Uterus (tissue), 2 donors: ENCODE measurements around the gene EPGN.

Experiments
- CTCF ChIP-seq, 4 experiments: fragments of 200-600 bp in 2 of 4; fragments of 450-650 bp in 2 of 4; sonication (generic) in 2 of 4; IDR thresholded peaks; one replicate each; pipeline ENCODE4 v1.5.1; 2016 to 2019; ENCODE audit warnings: antibody characterized with exemption in 4 of 4, mild to moderate bottlenecking in 2 of 4, moderate library complexity in 1 of 4
- POLR2A ChIP-seq, 2 donors: fragments of 450-650 bp; IDR thresholded peaks; one replicate each; pipeline ENCODE4 v1.6.1; 2016; ENCODE audit warnings: antibody characterized with exemption in 2 of 2, mild to moderate bottlenecking in 1 of 2, moderate library complexity in 1 of 2

DNA sequence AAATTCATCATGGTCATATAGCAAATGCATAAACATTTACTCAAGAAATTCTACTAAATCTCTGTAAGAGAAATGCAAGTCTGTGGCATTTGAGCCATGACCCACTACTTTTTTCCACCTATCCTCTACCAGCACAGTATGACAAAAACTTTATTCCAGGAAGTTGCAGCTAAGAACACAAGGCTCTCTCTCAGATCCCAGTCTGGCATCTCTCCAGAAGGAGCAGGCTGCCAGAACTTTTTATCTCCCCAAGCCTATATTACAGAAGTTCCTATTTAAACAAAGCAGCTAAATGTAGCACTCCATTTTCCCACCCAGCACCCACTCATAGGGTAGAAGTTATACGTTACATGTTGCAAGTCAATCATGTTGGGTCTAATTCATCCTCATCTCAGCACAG, 49.3 kb upstream of the EPGN start:
- no peak for TF ChIP-seq POLR2A (IDR thresholded peaks at IDR 0.05)
- no peak for TF ChIP-seq CTCF (IDR thresholded peaks at IDR 0.05)
